SIG-M5 (cell line): ENCODE results near the gene GDA.
"Not testable (repeated sequence)": the region's sequence is repeated elsewhere in the genome, so short reads cannot be mapped to it uniquely, and the experiment has no call there.

Experiments
- DNase-seq: peaks from one replicate; lab custom pipeline; 2025; lab: John Stamatoyannopoulos, UW

The GDA gene

GRCh38 chr9:72210522-72210921 lies 61.3 kb downstream of the GDA start:
- no peak for DNase-seq

DNA sequence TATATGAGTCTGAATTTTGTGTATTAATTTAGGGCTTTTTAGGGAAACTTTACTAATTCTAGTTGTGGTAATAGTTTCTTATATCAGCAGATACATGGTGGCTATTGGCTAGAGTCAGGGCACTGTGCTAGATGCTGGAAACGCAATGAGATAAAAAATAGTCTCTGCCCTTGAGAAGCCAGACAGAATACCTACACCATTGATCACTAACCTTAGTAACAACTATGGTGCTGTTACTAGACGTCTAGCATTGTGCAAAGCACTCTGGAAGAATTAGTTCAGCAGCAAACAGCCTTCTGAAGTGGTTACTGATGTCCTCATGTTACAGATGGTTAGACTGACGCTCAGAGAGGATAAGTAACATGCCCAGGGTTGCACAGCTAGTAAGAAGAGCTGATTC lies 61.8 kb downstream of the GDA start:
- no peak for DNase-seq

DNA sequence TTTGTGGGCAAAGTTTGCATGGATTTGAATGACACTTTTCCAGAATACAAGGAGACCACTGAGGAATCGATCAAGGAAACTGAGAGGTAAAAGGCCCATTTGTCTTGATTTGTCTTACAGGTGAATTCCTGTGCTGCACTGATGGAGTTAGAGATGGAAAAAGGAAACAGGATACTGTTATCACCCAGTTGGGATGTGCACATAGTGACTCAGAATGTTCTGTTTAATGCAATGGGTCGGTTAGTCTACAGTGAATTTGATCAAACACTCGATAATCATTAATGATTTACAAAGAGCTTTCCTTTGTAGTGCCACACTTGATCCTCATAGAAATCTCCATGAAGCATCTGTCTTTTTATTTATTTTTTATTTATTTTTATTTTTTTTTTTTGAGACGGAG lies 64.7 kb downstream of the GDA start:
- DNase-seq, result no peak

GRCh38 chr9:72217306-72217842 lies 68.1 kb downstream of the GDA start:
- no peak for DNase-seq

DNA sequence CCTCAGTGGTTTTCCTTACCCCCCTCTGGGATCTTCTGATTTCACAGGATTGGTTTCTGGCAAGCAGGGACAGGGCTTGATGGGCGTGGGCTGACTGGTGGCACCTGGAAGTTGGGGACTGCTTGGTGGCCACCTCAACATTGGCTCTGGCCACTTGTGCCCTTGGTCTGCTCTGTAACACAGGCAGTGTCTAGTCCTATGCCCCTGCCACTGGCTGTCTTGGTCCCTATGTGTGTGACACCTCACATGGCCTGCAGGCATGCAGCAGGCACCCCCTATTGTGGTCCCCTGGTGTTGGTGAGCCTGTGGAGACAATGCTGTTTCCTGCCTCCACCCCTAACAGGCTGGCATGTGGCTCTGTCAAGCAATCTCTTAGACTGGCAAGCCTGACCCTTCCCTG lies 71.3 kb downstream of the GDA start:
- DNase-seq, result no peak

DNA sequence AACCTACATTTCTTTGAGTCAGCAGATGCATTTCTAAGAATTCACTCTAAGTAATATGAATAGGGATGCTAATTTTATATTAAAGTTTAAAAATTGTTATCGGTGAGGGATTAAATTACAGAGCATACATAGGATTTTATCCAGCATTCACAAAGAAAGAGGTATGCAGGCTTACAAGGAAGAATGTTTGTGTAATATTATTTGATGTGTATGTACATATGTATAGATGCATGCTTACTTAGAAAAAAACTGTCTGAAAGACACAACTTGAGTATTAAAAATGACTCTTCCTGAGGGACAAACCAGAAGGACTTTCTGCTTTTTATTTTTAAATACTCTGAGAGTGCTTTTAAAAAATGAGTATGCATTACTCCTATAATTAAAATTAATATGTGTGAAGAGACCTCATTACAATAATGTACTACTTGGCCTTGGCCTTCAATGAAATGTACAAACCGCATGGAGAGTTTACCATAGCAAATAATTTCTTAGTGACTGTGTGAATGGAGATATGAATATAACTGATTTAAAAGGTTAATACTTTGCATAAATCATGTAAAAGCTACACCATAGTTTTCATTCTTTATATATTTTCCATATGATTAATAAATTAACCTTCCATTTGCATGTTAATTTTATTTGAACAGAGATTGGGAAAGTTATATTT lies 77.0 kb downstream of the GDA start:
- DNase-seq, result no peak

GRCh38 chr9:72228282-72228681 lies 79.0 kb downstream of the GDA start:
- no peak for DNase-seq

GRCh38 chr9:72232778-72233177 lies 83.5 kb downstream of the GDA start:
- no peak for DNase-seq

GRCh38 chr9:72247549-72247948 lies 98.3 kb downstream of the GDA start:
- no peak for DNase-seq

- no peak for DNase-seq
Measured at GRCh38 chr9:72251589-72251988, 102.3 kb downstream of the GDA start.

- no peak for DNase-seq
Measured at GRCh38 chr9:72254901-72255545, 105.8 kb downstream of the GDA start.

- no peak for DNase-seq
Measured at GRCh38 chr9:72255569-72255968, 106.3 kb downstream of the GDA start.

DNA sequence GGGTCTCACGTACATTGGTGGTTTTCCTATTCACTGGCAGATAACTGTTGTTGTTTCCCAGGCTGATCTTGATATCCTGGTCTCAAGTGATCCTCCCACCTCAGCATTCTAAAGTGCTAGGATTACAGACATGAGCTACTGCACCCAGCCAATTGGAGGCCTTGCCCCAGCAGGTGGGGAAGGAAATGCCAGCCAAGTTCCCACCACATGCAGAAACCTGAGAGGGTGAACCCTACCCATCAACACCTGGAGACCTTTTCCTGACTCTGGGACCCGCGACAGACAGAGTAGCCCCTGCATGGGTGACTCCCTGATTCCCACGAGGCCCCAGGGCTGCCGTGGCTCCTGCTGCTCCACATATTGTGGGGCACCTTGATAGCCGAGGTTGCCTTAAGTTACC lies 107.7 kb downstream of the GDA start:
- no peak for DNase-seq

GRCh38 chr9:72257814-72258213 lies 108.6 kb downstream of the GDA start:
- no peak for DNase-seq

GRCh38 chr9:72262063-72262462 lies 112.8 kb downstream of the GDA start:
- no peak for DNase-seq

DNA sequence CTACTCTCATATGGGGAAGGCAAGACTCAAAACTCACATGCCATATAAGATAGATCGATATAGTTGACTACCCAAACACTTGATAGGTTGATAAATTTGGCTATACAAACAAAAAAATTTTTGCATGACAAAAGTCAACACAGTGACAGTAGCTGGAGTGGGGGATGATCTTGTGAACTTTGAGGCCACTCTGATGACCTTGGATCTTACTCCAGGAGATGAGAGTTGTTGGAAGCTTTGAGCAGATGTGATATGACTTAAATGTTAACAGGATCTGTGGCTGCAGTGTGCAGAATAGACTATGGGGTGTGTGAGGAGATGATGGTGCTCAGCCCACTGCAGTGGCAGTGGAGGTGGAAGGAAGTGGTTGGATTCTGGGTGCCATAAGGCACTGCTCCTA lies 114.3 kb downstream of the GDA start:
- no peak for DNase-seq

- no peak for DNase-seq
Measured at GRCh38 chr9:72268961-72269360, 119.7 kb downstream of the GDA start.

DNA sequence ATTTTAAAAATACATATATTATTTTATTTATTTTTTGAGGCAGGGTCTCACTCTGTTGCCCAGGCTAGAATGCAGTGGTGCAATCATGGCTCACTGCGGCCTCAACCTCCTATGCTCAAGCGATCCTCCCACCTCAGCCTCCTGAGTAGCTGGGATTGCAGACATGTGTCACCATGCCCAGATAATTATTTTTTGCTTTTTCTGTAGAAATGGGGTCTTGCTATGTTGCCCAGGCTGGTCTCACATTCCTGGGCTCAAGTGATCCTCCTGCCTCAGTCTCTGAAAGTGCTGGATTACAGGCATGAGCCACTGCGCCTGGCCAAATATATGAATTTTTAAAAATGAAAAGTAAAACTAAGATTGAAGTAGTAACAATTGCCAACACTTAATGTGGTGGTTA lies 121.1 kb downstream of the GDA start:
- DNase-seq, result not testable (repeated sequence)

- DNase-seq, result no peak
Measured at GRCh38 chr9:72271613-72272478, 122.6 kb downstream of the GDA start.

GRCh38 chr9:72274441-72274840 lies 125.2 kb downstream of the GDA start:
- DNase-seq, result no peak

- no peak for DNase-seq
Measured at GRCh38 chr9:72274916-72275315, 125.7 kb downstream of the GDA start.

- DNase-seq, result no peak
Measured at GRCh38 chr9:72276429-72276828, 127.2 kb downstream of the GDA start.

DNA sequence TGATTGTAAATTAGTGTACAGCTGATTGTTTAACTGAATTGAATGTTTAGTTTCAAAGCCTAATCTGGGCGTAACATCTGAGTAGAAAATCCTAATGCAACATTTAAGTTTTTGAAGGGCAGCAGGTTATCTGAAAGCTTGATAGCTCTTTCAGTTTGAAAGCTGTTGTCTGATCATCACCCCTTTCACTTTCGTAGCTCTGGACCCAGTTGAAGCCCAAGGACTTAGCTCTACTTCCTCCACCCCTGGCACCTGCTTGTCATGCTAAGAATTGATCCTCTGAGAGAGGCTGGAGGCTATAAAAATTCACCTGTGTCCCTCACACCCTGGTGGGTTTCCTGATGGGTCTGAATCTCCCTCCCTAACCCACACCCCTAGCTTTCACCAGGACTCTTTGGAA lies 129.7 kb downstream of the GDA start:
- DNase-seq, result no peak
